ENCODE measurements around the gene CSNK1A1L.

DNA sequence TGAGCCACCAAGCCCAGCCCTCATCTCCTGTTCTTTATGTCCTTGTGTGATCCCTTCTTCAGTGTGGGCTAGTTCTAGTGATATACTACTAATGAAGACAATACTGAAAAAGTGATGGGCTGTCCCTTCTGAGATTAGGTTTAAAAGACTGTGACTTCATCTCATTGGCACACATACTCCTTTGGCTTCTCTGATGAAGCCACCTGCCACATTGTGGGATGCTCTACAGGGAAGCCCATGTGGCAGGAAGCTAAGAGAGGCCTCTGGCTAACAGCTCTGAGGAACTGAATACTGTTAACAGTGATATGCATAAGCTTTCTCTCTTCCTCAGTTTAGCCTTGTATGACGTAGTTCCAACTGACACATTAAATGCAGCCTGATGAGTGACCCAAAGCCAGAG, 13.6 kb downstream of the CSNK1A1L start:
- TF ChIP-seq POLR2A (IDR thresholded peaks at IDR 0.05; ENCODE audit: low read depth), result no peak
- TF ChIP-seq, protein P1, sequence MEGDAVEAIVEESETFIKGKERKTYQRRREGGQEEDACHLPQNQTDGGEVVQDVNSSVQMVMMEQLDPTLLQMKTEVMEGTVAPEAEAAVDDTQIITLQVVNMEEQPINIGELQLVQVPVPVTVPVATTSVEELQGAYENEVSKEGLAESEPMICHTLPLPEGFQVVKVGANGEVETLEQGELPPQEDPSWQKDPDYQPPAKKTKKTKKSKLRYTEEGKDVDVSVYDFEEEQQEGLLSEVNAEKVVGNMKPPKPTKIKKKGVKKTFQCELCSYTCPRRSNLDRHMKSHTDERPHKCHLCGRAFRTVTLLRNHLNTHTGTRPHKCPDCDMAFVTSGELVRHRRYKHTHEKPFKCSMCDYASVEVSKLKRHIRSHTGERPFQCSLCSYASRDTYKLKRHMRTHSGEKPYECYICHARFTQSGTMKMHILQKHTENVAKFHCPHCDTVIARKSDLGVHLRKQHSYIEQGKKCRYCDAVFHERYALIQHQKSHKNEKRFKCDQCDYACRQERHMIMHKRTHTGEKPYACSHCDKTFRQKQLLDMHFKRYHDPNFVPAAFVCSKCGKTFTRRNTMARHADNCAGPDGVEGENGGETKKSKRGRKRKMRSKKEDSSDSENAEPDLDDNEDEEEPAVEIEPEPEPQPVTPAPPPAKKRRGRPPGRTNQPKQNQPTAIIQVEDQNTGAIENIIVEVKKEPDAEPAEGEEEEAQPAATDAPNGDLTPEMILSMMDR (IDR thresholded peaks at IDR 0.05), result no peak

All from esophagus muscularis mucosa (tissue), 3 donors.